ENCODE measurements around the gene ANKMY1. TPM values are rescaled to one million over a fixed set of nuclear protein-coding genes. Genes with fewer than 3 reads are reported as not detected.

Gene ANKMY1
- total RNA-seq, 1 experiment from 2014 or later = 85.7 TPM

DNA sequence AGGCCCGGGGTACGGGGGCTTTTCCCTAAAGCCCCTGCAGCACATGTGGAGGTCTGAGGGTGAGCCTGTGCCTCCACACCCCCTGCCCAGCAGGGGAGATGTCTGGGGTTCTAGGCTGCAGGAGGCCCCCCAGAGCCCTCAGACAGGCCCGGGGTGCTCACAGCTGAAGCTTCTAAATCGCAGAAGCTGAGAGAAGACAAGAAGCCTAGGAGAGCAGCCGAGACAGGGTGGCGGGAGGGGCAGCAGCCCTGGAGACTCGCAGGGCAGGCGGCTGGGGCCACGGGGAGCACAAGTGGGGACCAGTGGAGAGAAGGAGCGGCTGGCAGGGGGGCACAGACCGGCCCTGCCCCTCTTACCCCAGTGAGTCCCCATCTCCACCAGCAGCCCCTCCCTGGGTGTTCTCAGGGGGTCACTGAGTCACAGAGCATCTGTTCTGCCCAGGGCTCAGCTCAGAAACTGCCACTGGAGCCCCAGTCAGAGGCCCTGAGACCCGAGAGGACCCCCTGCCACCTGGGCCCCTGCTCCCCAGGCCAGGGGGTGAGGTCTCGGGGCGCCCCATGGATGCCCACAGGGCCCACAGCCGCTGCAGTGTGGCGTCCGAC, 96.2 kb downstream of the ANKMY1 start:
- no peaks in the 10 kb centered on the region for H3K27me3 ChIP-seq (ENCODE audit: insufficient read depth, low read depth)
- H3F3A ChIP-seq (ENCODE audit: insufficient read depth, low read depth) = peaks cover 34% of the 10 kb centered on the region
- no peaks in the 10 kb centered on the region for H3K9me3 ChIP-seq (ENCODE audit: insufficient read depth, low read depth)
- TF ChIP-seq EZH2 (IDR thresholded peaks at IDR 0.05; ENCODE audit: low read depth) = no peak
- TF ChIP-seq, protein P1, sequence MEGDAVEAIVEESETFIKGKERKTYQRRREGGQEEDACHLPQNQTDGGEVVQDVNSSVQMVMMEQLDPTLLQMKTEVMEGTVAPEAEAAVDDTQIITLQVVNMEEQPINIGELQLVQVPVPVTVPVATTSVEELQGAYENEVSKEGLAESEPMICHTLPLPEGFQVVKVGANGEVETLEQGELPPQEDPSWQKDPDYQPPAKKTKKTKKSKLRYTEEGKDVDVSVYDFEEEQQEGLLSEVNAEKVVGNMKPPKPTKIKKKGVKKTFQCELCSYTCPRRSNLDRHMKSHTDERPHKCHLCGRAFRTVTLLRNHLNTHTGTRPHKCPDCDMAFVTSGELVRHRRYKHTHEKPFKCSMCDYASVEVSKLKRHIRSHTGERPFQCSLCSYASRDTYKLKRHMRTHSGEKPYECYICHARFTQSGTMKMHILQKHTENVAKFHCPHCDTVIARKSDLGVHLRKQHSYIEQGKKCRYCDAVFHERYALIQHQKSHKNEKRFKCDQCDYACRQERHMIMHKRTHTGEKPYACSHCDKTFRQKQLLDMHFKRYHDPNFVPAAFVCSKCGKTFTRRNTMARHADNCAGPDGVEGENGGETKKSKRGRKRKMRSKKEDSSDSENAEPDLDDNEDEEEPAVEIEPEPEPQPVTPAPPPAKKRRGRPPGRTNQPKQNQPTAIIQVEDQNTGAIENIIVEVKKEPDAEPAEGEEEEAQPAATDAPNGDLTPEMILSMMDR (conservative IDR thresholded peaks at IDR 0.05) = no peak
- H3K4me1 ChIP-seq (replicated peaks; ENCODE audit: insufficient read depth) = peaks cover 32% of the 10 kb centered on the region
- no TSS peak for BruUV-seq (replicated peaks)
- no peaks in the 10 kb centered on the region for H3K79me2 ChIP-seq (ENCODE audit: low read depth)
- intact Hi-C loops (cut with micrococcal nuclease; ENCODE audit: unreplicated experiment) = no loop called here
- POLR2A ChIA-PET (ENCODE audit: unreplicated experiment) = no interaction called here
- no peak overlapping the region for H3K4me2 ChIP-seq
- peaks cover 10% of the 10 kb centered on the region; the same call in 1 of the 2 replicates for H3K36me3 ChIP-seq (ENCODE audit: low read depth)
- CTCF ChIA-PET = no interaction called here
- no peaks in the 10 kb centered on the region for H3K9me2 ChIP-seq (ENCODE audit: insufficient read depth)
- H3K4me3 ChIP-seq = no peak overlapping the region
- peaks cover 4% of the 10 kb centered on the region; the same call in 1 of the 2 replicates for H4K20me1 ChIP-seq (ENCODE audit: insufficient read depth)
- no peak for DNase-seq
- no peak overlapping the region for H2AFZ ChIP-seq
- no peak overlapping the region for H3K27ac ChIP-seq

DNA sequence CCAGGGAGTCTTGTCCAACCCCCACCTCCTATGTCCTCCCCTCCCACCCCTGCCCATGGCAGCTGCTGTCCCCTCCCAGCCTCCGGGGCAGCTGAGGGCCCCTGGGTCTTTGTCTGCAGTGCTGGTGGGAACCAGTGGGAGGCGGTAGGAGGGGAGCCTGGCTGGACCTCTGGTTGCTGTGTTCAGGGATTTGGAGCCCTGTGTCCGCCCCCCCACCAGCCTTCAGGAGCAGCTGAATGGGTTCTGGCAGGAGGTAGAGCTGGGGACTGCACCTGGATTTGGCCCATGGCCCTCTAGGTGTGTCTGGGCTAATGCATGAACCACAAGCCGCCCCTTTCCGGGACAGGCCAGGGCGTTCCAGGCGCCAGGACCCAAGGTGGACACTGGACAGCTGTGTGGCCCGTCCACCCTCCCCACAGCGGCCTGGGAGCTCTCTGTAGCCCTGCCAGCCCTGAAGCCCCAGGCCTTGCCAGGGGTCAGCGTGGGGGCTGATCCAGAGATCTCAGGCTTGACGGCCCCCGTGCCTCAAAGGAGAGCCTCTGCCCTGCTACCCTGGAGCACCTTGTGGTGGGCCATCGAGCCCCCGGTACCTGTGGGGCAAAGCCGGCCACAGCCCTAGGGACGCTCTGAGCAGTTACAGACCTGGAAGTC, 96.9 kb downstream of the ANKMY1 start:
- TF ChIP-seq, protein P1 (conservative IDR thresholded peaks at IDR 0.05) = no peak
- Histone ChIP-seq H3K9me3 (ENCODE audit: insufficient read depth, low read depth) (no peaks in the 10 kb centered on the region), H3K36me3 (ENCODE audit: low read depth) (peaks cover 10% of the 10 kb centered on the region; the same call in 1 of the 2 replicates), H3K4me3 (no peak overlapping the region), H3K27me3 (ENCODE audit: insufficient read depth, low read depth) (no peaks in the 10 kb centered on the region), H3K27ac (no peak overlapping the region), H3K9me2 (ENCODE audit: insufficient read depth) (no peaks in the 10 kb centered on the region), H3K4me1 (replicated peaks; ENCODE audit: insufficient read depth) (peaks cover 38% of the 10 kb centered on the region), H3F3A (ENCODE audit: insufficient read depth, low read depth) (peaks cover 39% of the 10 kb centered on the region), H2AFZ (no peak overlapping the region), H4K20me1 (ENCODE audit: insufficient read depth) (peaks cover 4% of the 10 kb centered on the region; the same call in 1 of the 2 replicates), H3K4me2 (no peak overlapping the region), H3K79me2 (ENCODE audit: low read depth) (no peaks in the 10 kb centered on the region)
- no peak for DNase-seq
- ChIA-PET POLR2A (ENCODE audit: unreplicated experiment) (no interaction called here), CTCF (no interaction called here)
- intact Hi-C loops (cut with micrococcal nuclease; ENCODE audit: unreplicated experiment) = no loop called here
- no TSS peak for BruUV-seq (replicated peaks)

DNA sequence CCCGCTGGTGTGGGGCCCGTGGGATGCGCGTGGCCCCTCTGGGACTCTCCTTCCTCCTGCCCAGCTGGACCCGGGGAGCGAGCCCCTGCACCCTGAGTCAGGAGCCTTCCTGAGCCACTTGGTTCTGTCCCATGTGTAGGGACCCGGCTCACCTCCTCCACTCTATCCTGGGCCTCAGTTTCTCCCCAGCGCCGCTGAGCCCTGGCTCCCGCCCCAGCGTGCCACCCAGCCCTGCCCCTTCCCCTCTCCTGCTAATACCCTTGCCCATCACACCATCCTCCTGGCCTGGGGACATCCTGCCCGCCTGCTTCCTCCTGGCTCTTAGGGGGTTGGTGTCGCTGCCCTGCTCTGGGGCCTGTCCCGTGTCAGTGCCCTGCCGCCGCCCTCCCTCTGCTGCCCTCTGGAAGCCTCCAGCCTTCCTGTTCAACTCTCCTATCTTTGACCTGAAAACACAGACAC, 97.5 kb downstream of the ANKMY1 start:
- POLR2A ChIA-PET (ENCODE audit: unreplicated experiment) = no interaction called here
- Histone ChIP-seq H3K9me3 (ENCODE audit: insufficient read depth, low read depth) (no peaks in the 10 kb centered on the region), H3K9me2 (ENCODE audit: insufficient read depth) (no peaks in the 10 kb centered on the region), H3K4me3 (no peak overlapping the region), H3K79me2 (ENCODE audit: low read depth) (peaks cover 4% of the 10 kb centered on the region; the same call in 1 of the 2 replicates), H3K4me1 (replicated peaks; ENCODE audit: insufficient read depth) (peaks cover 45% of the 10 kb centered on the region), H3K27me3 (ENCODE audit: insufficient read depth, low read depth) (no peaks in the 10 kb centered on the region), H2AFZ (no peak overlapping the region), H3K27ac (no peak overlapping the region), H4K20me1 (ENCODE audit: insufficient read depth) (peaks cover 5% of the 10 kb centered on the region; the same call in 1 of the 2 replicates), H3K36me3 (ENCODE audit: low read depth) (peaks cover 10% of the 10 kb centered on the region; the same call in 1 of the 2 replicates), H3F3A (ENCODE audit: insufficient read depth, low read depth) (peaks cover 39% of the 10 kb centered on the region), H3K4me2 (no peak overlapping the region)
- BruUV-seq (replicated peaks) = no TSS peak
- no peak for DNase-seq
- TF ChIP-seq, protein P1 (conservative IDR thresholded peaks at IDR 0.05) = no peak
- TF ChIP-seq EZH2 (IDR thresholded peaks at IDR 0.05; ENCODE audit: low read depth) = no peak
- intact Hi-C loops (cut with micrococcal nuclease; ENCODE audit: unreplicated experiment) = no loop called here
- CTCF ChIA-PET = no interaction called here
